HepG2 (cell line): ENCODE results near the gene RPL23. TPM values are rescaled to one million over a fixed set of nuclear protein-coding genes. Genes with fewer than 3 reads are reported as not detected.

Experiments
- ATAC-seq: fragments of 200-7000 bp; cut with Tn5 transposase; 3 replicates; pipeline ENCODE4 v1.9.1; 2020; ENCODE audit warnings: mild to moderate bottlenecking, moderate library complexity
- BruUV-seq: library from RNA; stranded (reverse); fragments of 400-500 nt; replicated peaks from 2 replicates; lab custom pipeline; 2021; lab: Mats Ljungman, UMichigan
- CTCF ChIA-PET: fragments of 300-600 bp; formaldehyde crosslinking; extraction: SDS; loops from one replicate; lab custom pipeline; 2021; ENCODE audit warnings: low total read pairs, inconsistent platforms, low intra/inter-chr PET ratio; lab: Yijun Ruan, JAX
- POLR2A ChIA-PET: fragments of 350-600 bp; sonication (Branson Sonifier 250); formaldehyde crosslinking; loops from one replicate; lab custom pipeline; 2020; ENCODE audit warnings: antibody characterized with exemption, inconsistent platforms; lab: Yijun Ruan, JAX
- DNase-seq: peaks from one replicate; pipeline ENCODE4 v3.0.0-alpha.2; 2015; ENCODE audit warnings: low spot score
- FAIRE-seq: peaks from 3 replicates; lab custom pipeline; 2011; peaks lifted over from hg19 to GRCh38; lab: Jason Lieb, UNC
- H2AFZ ChIP-seq: one replicate; pipeline ENCODE4 v1.6.1; 2011; ENCODE audit warnings: low read length, inconsistent platforms
- H3K27ac ChIP-seq: fragments of 300-600 bp; 3 replicates; pipeline ENCODE4 v1.8.0; 2011; ENCODE audit warnings: mixed run types, mild to moderate bottlenecking, mixed read lengths, low read length, inconsistent platforms; ENCODE audit not compliant: insufficient read depth; ENCODE audit errors: extremely low read length
- H3K27me3 ChIP-seq, 2 experiments: fragments of 200-600 bp in 1 of 2; 2 replicates in 1 of 2; 3 replicates in 1 of 2; pipeline versions ENCODE4 v1.6.0 to v1.8.0; 2011; ENCODE audit warnings: low read length in 2 of 2, mild to moderate bottlenecking in 2 of 2, moderate library complexity in 2 of 2, inconsistent platforms in 1 of 2; ENCODE audit not compliant: insufficient read depth in 2 of 2, control insufficient read depth in 1 of 2
- H3K36me3 ChIP-seq, 2 experiments: fragments of 200-600 bp in 1 of 2; replicated peaks in 1 of 2; 2 replicates in 1 of 2; 3 replicates in 1 of 2; pipeline versions ENCODE4 v1.5.1 to v1.8.0; 2011; ENCODE audit warnings: low read length in 2 of 2, inconsistent platforms in 1 of 2; ENCODE audit not compliant: insufficient read depth in 2 of 2, control insufficient read depth in 1 of 2
- H3K4me1 ChIP-seq: 2 replicates; pipeline ENCODE4 v1.5.1; 2012; ENCODE audit warnings: low read length, inconsistent platforms; ENCODE audit not compliant: insufficient read depth
- H3K4me2 ChIP-seq: 2 replicates; pipeline ENCODE4 v1.6.0; 2011; ENCODE audit warnings: low read depth, low read length, inconsistent platforms
- H3K4me3 ChIP-seq, 3 experiments: fragments of 200-600 bp in 1 of 3; sonication (generic), shearing (Covaris generic) in 1 of 3; replicated peaks in 1 of 3; 2 replicates each; pipeline ENCODE4 v1.5.1; 2011 to 2016; ENCODE audit warnings: low read length in 3 of 3, inconsistent platforms in 2 of 3, low read depth in 2 of 3, mild to moderate bottlenecking in 2 of 3, control low read depth in 1 of 3, mixed read lengths in 1 of 3; ENCODE audit not compliant: insufficient read depth in 1 of 3
- H3K79me2 ChIP-seq: one replicate; pipeline ENCODE4 v1.6.1; 2011; ENCODE audit warnings: low read length, inconsistent platforms; ENCODE audit not compliant: insufficient read depth
- H3K9ac ChIP-seq: 2 replicates; pipeline ENCODE4 v1.6.0; 2011; ENCODE audit warnings: mild to moderate bottlenecking, low read depth, low read length, inconsistent platforms; ENCODE audit not compliant: insufficient read depth
- H3K9me3 ChIP-seq: 2 replicates; pipeline ENCODE4 v1.5.1; 2012; ENCODE audit warnings: mild to moderate bottlenecking, low read length
- H4K20me1 ChIP-seq: 2 replicates; pipeline ENCODE4 v1.6.0; 2011; ENCODE audit warnings: inconsistent platforms, mild to moderate bottlenecking, low read length, moderate library complexity; ENCODE audit not compliant: insufficient read depth
- ATF7-NPFF ChIP-seq: sonication (generic); formaldehyde crosslinking; IDR thresholded peaks from 2 replicates; pipeline ENCODE4 v1.8.1; 2023; ENCODE audit warnings: mild to moderate bottlenecking, low read depth, missing genetic modification reagents, moderate library complexity
- CERS6 ChIP-seq: sonication (generic); formaldehyde crosslinking; IDR thresholded peaks from 2 replicates; pipeline ENCODE4 v1.5.0; 2020; ENCODE audit warnings: missing genetic modification reagents
- DMAP1 ChIP-seq: IDR thresholded peaks from 2 replicates; pipeline ENCODE4 v1.6.1; 2016
- HES4 ChIP-seq: sonication (generic); formaldehyde crosslinking; IDR thresholded peaks from 2 replicates; pipeline ENCODE4 v1.9.0; 2021; ENCODE audit warnings: mild to moderate bottlenecking, missing genetic modification reagents, borderline replicate concordance
- HNRNPK ChIP-seq: fragments of 200-400 bp; formaldehyde crosslinking; IDR thresholded peaks from 2 replicates; pipeline ENCODE4 v1.6.1; 2018; ENCODE audit warnings: low read length, low read depth, moderate library complexity, mild to moderate bottlenecking; ENCODE audit not compliant: poor library complexity, severe bottlenecking
- MIER3 ChIP-seq: IDR thresholded peaks from 2 replicates; pipeline ENCODE4 v1.6.1; 2016; ENCODE audit warnings: missing compliant biosample characterization, borderline replicate concordance
- MTF2 ChIP-seq: sonication (generic); formaldehyde crosslinking; IDR thresholded peaks from 2 replicates; pipeline ENCODE4 v1.5.0; 2020; ENCODE audit warnings: missing genetic modification reagents, borderline replicate concordance
- RBAK ChIP-seq: sonication (generic); formaldehyde crosslinking; IDR thresholded peaks from 2 replicates; pipeline ENCODE4 v1.5.1; 2020; ENCODE audit warnings: mild to moderate bottlenecking, missing genetic modification reagents
- RCOR2 ChIP-seq: IDR thresholded peaks from 2 replicates; pipeline ENCODE4 v1.6.1; 2016; ENCODE audit warnings: missing biosample characterization, missing genetic modification reagents
- REPIN1 ChIP-seq: sonication (generic); formaldehyde crosslinking; IDR thresholded peaks from 2 replicates; pipeline ENCODE4 v1.8.0; 2022; ENCODE audit warnings: missing genetic modification reagents, low read depth, mild to moderate bottlenecking, borderline replicate concordance
- RFX3 ChIP-seq: IDR thresholded peaks from 2 replicates; pipeline ENCODE4 v1.6.1; 2016; ENCODE audit warnings: missing biosample characterization, missing genetic modification reagents
- SNAPC5 ChIP-seq: sonication (generic); formaldehyde crosslinking; IDR thresholded peaks from 2 replicates; pipeline ENCODE4 v1.8.1; 2023; ENCODE audit warnings: mild to moderate bottlenecking, missing genetic modification reagents, borderline replicate concordance
- SP5 ChIP-seq: IDR thresholded peaks from 2 replicates; pipeline ENCODE4 v1.6.1; 2016; ENCODE audit warnings: low read depth, borderline replicate concordance
- TSC22D2 ChIP-seq: sonication (generic); formaldehyde crosslinking; IDR thresholded peaks from 2 replicates; pipeline ENCODE4 v1.5.1; 2020; ENCODE audit warnings: missing genetic modification reagents, mild to moderate bottlenecking, borderline replicate concordance
- ZBTB10 ChIP-seq: sonication (generic); formaldehyde crosslinking; IDR thresholded peaks from 2 replicates; pipeline ENCODE4 v1.4.0; 2020; ENCODE audit warnings: missing genetic modification reagents, borderline replicate concordance
- ZBTB7A ChIP-seq: sonication (generic); formaldehyde crosslinking; IDR thresholded peaks from 2 replicates; pipeline ENCODE4 v1.8.0; 2022; ENCODE audit warnings: mild to moderate bottlenecking, missing genetic modification reagents
- ZMYM3 ChIP-seq: sonication (generic); formaldehyde crosslinking; IDR thresholded peaks from 2 replicates; pipeline ENCODE4 v1.5.1; 2020; ENCODE audit warnings: mild to moderate bottlenecking, missing genetic modification reagents
- WGBS: methylation state at CpG from one replicate; pipeline ENCODE4 v1.1.6; 2017; ENCODE audit warnings: low lambda C conversion rate; 5-methylcytosine and 5-hydroxymethylcytosine counted together
- in situ Hi-C: cut with HindIII; loops from 2 replicates; pipeline ENCODE4 v1.10.0; 2017; ENCODE audit warnings: low pct_unique_long_range_greater_than_20kb; ENCODE audit not compliant: extremely low pct_ligation_motif_present
- intact Hi-C: fragments of 100-400 bp; cut with micrococcal nuclease; formaldehyde crosslinking; loops from one replicate; pipeline ENCODE4 v1.10.0; 2022; ENCODE audit not compliant: unreplicated experiment
- polyA plus RNA-seq, 8 experiments: library from polyadenylated mRNA; depleted of rRNA in 3 of 8; stranded (reverse) in 7 of 8; unstranded in 1 of 8; fragments of >200 nt; fragmentation: Illumina TruSeq in 4 of 8; extraction: Trizol in 4 of 8; gene quantifications; 2 replicates each; pipeline versions ENCODE4 v1.2.1 to v1.2.3, GENCODE V29; 2011 to 2016; ENCODE audit warnings: low read depth in 4 of 8, missing spikeins in 1 of 8, mixed read lengths in 1 of 8; ENCODE audit not compliant: insufficient read depth in 1 of 8
- total RNA-seq, 5 experiments: library from RNA; depleted of rRNA; stranded (reverse); fragments of >200 nt; fragmentation: Illumina TruSeq; extraction: Trizol; gene quantifications; 2 replicates each; pipeline ENCODE4 v1.2.3, GENCODE V29; 2016; ENCODE audit warnings: low read depth in 1 of 5
- TF ChIP-seq, protein P1 (sequence below): sonication (generic); formaldehyde crosslinking; IDR thresholded peaks from 2 replicates; pipeline ENCODE4 v1.4.0; 2020; ENCODE audit warnings: mild to moderate bottlenecking, missing genetic modification reagents
- TF ChIP-seq, protein P2 (sequence below): sonication (generic); formaldehyde crosslinking; IDR thresholded peaks from 2 replicates; pipeline ENCODE4 v1.4.0; 2020; ENCODE audit warnings: missing genetic modification reagents, mild to moderate bottlenecking, borderline replicate concordance

RPL23 gene
- total and polyA plus RNA-seq, 2 of the 13 experiments (the other 11 are each of a cell fraction or from before 2014, with no cell fraction given): 2,790 to 4,860 TPM

GRCh38 chr17:38809828-38810227 lies 43.7 kb downstream of the RPL23 start:
- BruUV-seq: TSS peak; percentile 40

More at GRCh38 chr17:38809828-38810227, 43.7 kb downstream of the RPL23 start:
- POLR2A ChIA-PET: interaction anchor here (1.5 kb wide), 1 partner anchor 44 kb away, joined by 3 read pairs; the partner anchor contains the start of gene RPL23
- H2AFZ ChIP-seq: no peak overlapping the region
- H4K20me1 ChIP-seq: no peaks in the 10 kb centered on the region
- no peak overlapping the region for H3K4me2 ChIP-seq
- no peak overlapping the region for H3K9ac ChIP-seq
- H3K9me3 ChIP-seq: no peaks in the 10 kb centered on the region
- ATAC-seq (no peak), DNase-seq (no peak), FAIRE-seq (no peak)
- intact Hi-C loops (no loop called here), in situ Hi-C loops (no loop called here)
- H3K4me1 ChIP-seq: no peaks in the 10 kb centered on the region
- peaks cover 38 to 75% of the 10 kb centered on the region in 2 experiments for H3K36me3 ChIP-seq
- H3K79me2 ChIP-seq: no peaks in the 10 kb centered on the region
- no peak overlapping the region for H3K27ac ChIP-seq
- CTCF ChIA-PET: no interaction called here
- no peaks in the 10 kb centered on the region for H3K27me3 ChIP-seq
- no peak overlapping the region for H3K4me3 ChIP-seq
- TF ChIP-seq CERS6: no peak
- no peak for TF ChIP-seq ZBTB10 (CRISPR knock-in tag)
- TF ChIP-seq REPIN1 (CRISPR knock-in tag): no peak
- no peak for TF ChIP-seq HES4 (CRISPR knock-in tag)
- TF ChIP-seq, protein P1, sequence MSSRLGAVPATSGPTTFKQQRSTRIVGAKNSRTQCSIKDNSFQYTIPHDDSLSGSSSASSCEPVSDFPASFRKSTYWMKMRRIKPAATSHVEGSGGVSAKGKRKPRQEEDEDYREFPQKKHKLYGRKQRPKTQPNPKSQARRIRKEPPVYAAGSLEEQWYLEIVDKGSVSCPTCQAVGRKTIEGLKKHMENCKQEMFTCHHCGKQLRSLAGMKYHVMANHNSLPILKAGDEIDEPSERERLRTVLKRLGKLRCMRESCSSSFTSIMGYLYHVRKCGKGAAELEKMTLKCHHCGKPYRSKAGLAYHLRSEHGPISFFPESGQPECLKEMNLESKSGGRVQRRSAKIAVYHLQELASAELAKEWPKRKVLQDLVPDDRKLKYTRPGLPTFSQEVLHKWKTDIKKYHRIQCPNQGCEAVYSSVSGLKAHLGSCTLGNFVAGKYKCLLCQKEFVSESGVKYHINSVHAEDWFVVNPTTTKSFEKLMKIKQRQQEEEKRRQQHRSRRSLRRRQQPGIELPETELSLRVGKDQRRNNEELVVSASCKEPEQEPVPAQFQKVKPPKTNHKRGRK (CRISPR knock-in tag): no peak
- TF ChIP-seq ATF7-NPFF (CRISPR knock-in tag): no peak
- no peak for TF ChIP-seq SNAPC5
- no peak for TF ChIP-seq RCOR2 (CRISPR knock-in tag)
- no peak for TF ChIP-seq RFX3 (CRISPR knock-in tag)
- TF ChIP-seq MIER3 (CRISPR knock-in tag): no peak
- TF ChIP-seq HNRNPK: no peak
- TF ChIP-seq, protein P2, sequence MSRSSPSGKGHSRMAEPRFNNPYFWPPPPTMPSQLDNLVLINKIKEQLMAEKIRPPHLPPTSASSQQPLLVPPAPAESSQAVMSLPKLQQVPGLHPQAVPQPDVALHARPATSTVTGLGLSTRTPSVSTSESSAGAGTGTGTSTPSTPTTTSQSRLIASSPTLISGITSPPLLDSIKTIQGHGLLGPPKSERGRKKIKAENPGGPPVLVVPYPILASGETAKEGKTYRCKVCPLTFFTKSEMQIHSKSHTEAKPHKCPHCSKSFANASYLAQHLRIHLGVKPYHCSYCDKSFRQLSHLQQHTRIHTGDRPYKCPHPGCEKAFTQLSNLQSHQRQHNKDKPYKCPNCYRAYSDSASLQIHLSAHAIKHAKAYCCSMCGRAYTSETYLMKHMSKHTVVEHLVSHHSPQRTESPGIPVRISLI (CRISPR knock-in tag): no peak
- TF ChIP-seq MTF2 (CRISPR knock-in tag): no peak
- TF ChIP-seq ZMYM3 (CRISPR knock-in tag): no peak
- TF ChIP-seq ZBTB7A (CRISPR knock-in tag): no peak
- TF ChIP-seq SP5 (CRISPR knock-in tag): no peak
- no peak for TF ChIP-seq TSC22D2
- no peak for TF ChIP-seq DMAP1 (CRISPR knock-in tag)
- no peak for TF ChIP-seq RBAK (CRISPR knock-in tag)
- WGBS: 94% methylated on average over 7 of the region's 7 CpGs
